Stomach (tissue), 9 donors: ENCODE results near the gene ATP5PD. TPM values are rescaled to one million over a fixed set of nuclear protein-coding genes. Genes with fewer than 3 reads are reported as not detected.

ENCODE experiments used
- DNase-seq, 2 donors: peaks; one replicate each; pipeline versions ENCODE4 v3.0.0 to v3.0.0-alpha.2; 2013 to 2019
- H3K27ac ChIP-seq, 5 donors: fragments of 200-600 bp in 4 of 5; sonication (generic) in 4 of 5; one replicate each; pipeline ENCODE4 v1.5.1; 2013 to 2019; ENCODE audit warnings: mild to moderate bottlenecking in 1 of 5, moderate library complexity in 1 of 5
- H3K27me3 ChIP-seq, 3 donors: fragments of 200-600 bp; sonication (generic); one replicate each; pipeline ENCODE4 v1.5.1; 2017 to 2019; ENCODE audit warnings: mixed run types in 1 of 3
- H3K36me3 ChIP-seq, 4 donors: fragments of 200-600 bp; sonication (generic); 1 replicate in 3 of 4; 2 replicates in 1 of 4; pipeline ENCODE4 v1.5.1; 2016 to 2019
- H3K4me1 ChIP-seq, 4 donors: fragments of 200-600 bp; sonication (generic); one replicate each; pipeline ENCODE4 v1.5.1; 2016 to 2019
- H3K4me3 ChIP-seq, 4 donors: fragments of 200-600 bp; sonication (generic) in 3 of 4; one replicate each; pipeline ENCODE4 v1.5.1; 2016 to 2019; ENCODE audit warnings: mild to moderate bottlenecking in 1 of 4
- H3K9me3 ChIP-seq, 4 donors: fragments of 200-600 bp; sonication (generic); one replicate each; pipeline ENCODE4 v1.5.1; 2016 to 2019
- EP300 ChIP-seq: sonication (generic); formaldehyde crosslinking; IDR thresholded peaks from one replicate; pipeline ENCODE4 v1.6.1; 2017; ENCODE audit warnings: antibody characterized with exemption
- POLR2A ChIP-seq, 4 donors: fragments of 450-650 bp; IDR thresholded peaks; one replicate each; pipeline ENCODE4 v1.6.1; 2016; ENCODE audit warnings: antibody characterized with exemption in 4 of 4, control low read depth in 2 of 4, mild to moderate bottlenecking in 1 of 4, moderate library complexity in 1 of 4
- POLR2AphosphoS5 ChIP-seq, 3 donors: sonication (generic); formaldehyde crosslinking; IDR thresholded peaks; one replicate each; pipeline ENCODE4 v1.6.1; 2016; ENCODE audit warnings: antibody characterized with exemption in 3 of 3
- WGBS, 5 donors: extraction: QIAGEN DNeasy Blood & Tissue Kit in 3 of 5; methylation state at CpG; one replicate each; pipeline versions ENCODE4 v1.1.5 to v1.1.7; 2013 to 2018; 5-methylcytosine and 5-hydroxymethylcytosine counted together
- intact Hi-C: fragments of 100-400 bp; cut with DNase I; formaldehyde crosslinking; loops from one replicate; pipeline ENCODE4 v1.15.1; 2023; ENCODE audit warnings: low total_unique reads
- polyA plus RNA-seq, 3 donors: library from polyadenylated mRNA; stranded (reverse); fragments of 200-250 nt; gene quantifications; one replicate each; pipeline ENCODE4 v1.2.3, GENCODE V29; 2013
- total RNA-seq, 5 donors: library from RNA; depleted of rRNA; stranded (reverse); fragments of >200 nt; gene quantifications; one replicate each; pipeline versions ENCODE4 v1.1.0 to v1.2.3, GENCODE V29; 2014 to 2016
- TF ChIP-seq, protein P1 (sequence below), 7 experiments: fragments of 450-650 bp in 4 of 7; fragments of 200-600 bp in 3 of 7; sonication (generic) in 3 of 7; IDR thresholded peaks; one replicate each; pipeline ENCODE4 v1.5.1; 2016 to 2019; ENCODE audit warnings: antibody characterized with exemption in 7 of 7, control low read depth in 2 of 7, mild to moderate bottlenecking in 1 of 7
- donor health status: healthy with polysubstance abuse.
- donor health status: Bipolar disorder and iron deficiency.
- donor health status: healthy.

The ATP5PD gene
- total and polyA plus RNA-seq, 8 donors = 77.0 to 681 (median 286) TPM

DNA sequence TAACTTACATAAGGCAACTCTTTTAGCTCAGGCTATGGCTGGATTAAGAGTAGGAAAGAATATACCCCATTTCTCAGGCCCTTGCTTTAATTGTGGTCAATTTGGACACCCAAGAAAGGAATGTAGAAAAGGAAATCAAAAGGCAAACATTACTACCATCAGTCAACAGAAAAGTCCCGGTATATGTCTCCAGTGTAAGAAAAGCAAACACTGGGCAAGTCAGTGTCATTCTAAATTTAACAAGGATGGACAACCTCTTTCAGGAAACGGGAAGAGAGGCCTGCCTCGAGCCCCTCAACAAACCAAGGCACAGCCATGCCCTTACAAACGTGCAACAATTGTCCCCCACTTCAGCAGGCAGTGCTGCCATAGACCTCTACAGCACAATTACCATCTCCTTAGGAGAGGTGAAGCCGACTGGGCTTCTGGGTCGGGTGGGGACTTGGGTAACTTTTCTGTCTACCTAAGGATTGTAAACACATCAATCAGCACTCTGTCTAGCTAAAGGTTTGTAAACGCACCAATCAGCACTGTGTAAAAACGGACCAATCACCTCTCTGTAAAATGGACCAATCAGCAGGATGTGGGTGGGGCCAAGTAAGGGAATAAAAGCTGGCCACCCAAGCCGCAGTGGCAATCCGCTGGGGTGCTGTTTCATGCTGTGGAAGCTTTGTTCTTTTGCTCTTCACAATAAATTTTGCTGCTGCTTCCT, 21.9 kb downstream of the ATP5PD start:
- H3K27me3 ChIP-seq = no peaks in the 10 kb centered on the region
- peaks cover 0 to 2% (median 0%) of the 10 kb centered on the region in 4 donors for H3K9me3 ChIP-seq
- DNase-seq = no peak
- peaks cover 0 to 6% (median 2%) of the 10 kb centered on the region in 4 donors for H3K4me1 ChIP-seq
- TF ChIP-seq POLR2A (IDR thresholded peaks at IDR 0.05) = no peak
- H3K4me3 ChIP-seq = no peak overlapping the region
- H3K36me3 ChIP-seq = peaks cover 19 to 37% (median 30%) of the 10 kb centered on the region in 4 donors
- WGBS, 5 donors = 74 to 85% (median 75%) methylated on average over 10 of the region's 10 CpGs
- H3K27ac ChIP-seq = no peak overlapping the region
- intact Hi-C loops = no loop called here

DNA sequence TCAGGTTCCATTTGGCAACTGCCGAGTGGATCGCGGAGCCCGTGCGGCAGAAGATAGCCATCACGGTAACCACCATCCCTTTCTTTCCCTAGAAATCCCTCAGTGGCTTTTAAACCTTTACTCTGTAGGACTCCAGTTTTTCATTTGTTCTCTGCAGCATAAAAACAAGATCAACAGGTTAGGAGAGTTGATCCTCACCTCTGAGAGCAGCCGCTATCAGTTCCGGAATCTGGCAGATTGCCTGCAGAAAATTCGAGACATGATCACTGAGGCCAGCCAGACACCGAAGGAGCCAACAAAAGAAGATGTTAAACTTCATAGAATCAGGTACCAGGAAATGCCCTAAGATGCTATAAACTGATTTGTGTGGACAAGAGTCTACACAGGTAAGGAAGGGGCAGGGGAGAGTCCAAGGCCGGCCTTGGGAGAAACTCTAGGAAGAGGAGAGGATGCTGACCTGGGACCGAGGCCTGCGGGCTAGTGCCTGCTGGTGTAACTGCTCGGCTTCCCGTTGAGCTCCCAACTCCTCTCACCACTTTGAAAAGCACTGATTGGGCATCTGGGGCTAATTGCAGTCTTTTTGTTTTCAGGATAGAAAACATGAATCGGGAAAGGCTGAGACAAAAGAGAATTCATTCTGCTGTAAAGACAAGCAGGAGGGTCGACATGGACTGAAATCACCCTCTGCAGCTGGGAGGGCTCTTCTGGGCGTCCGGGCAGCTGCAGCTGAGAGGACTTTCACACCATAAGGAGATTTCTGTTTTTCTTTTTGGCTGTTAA, 26.2 kb downstream of the ATP5PD start:
- Histone ChIP-seq H3K4me1 (peaks cover 0 to 6% (median 0%) of the 10 kb centered on the region in 4 donors), H3K27me3 (no peaks in the 10 kb centered on the region), H3K36me3 (peaks cover 23 to 75% (median 66%) of the 10 kb centered on the region in 4 donors), H3K4me3 (no peak overlapping the region), H3K27ac (no peak overlapping the region), H3K9me3 (no peaks in the 10 kb centered on the region)
- 69 to 76% (median 71%) methylated on average over 19 of the region's 19 CpGs for WGBS, 5 donors
- no peak for DNase-seq
- intact Hi-C loops = no loop called here
- TF ChIP-seq, protein P1, sequence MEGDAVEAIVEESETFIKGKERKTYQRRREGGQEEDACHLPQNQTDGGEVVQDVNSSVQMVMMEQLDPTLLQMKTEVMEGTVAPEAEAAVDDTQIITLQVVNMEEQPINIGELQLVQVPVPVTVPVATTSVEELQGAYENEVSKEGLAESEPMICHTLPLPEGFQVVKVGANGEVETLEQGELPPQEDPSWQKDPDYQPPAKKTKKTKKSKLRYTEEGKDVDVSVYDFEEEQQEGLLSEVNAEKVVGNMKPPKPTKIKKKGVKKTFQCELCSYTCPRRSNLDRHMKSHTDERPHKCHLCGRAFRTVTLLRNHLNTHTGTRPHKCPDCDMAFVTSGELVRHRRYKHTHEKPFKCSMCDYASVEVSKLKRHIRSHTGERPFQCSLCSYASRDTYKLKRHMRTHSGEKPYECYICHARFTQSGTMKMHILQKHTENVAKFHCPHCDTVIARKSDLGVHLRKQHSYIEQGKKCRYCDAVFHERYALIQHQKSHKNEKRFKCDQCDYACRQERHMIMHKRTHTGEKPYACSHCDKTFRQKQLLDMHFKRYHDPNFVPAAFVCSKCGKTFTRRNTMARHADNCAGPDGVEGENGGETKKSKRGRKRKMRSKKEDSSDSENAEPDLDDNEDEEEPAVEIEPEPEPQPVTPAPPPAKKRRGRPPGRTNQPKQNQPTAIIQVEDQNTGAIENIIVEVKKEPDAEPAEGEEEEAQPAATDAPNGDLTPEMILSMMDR (IDR thresholded peaks at IDR 0.05) = no peak
- TF ChIP-seq EP300 (no peak), POLR2A (IDR thresholded peaks at IDR 0.05) (no peak), POLR2AphosphoS5 (IDR thresholded peaks at IDR 0.05) (no peak)

DNA sequence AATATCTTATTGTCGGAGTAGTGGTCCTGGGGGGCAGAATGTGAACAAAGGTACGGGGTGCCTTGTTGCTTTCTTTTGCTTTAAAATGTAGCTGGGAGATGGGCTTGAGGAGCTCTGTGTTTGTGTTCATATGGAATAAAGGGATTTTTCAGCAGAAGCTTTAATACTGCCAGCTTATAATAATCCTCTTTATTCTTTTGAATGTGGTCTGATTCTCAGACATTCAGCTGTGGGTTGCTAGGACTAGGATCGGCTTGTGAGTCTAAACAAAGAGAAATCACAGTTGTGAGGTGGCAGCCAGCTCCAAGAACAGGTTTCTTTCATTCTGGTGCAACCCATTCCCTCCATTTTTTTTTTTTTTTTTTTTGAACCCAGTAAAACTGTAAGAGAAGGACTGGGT, 27.1 kb downstream of the ATP5PD start:
- intact Hi-C loops = no loop called here
- Histone ChIP-seq H3K9me3 (no peaks in the 10 kb centered on the region), H3K4me1 (peaks cover 0 to 7% (median under 1%) of the 10 kb centered on the region in 4 donors), H3K27ac (no peak overlapping the region), H3K27me3 (no peaks in the 10 kb centered on the region), H3K36me3 (peaks cover 23 to 76% (median 67%) of the 10 kb centered on the region in 4 donors), H3K4me3 (no peak overlapping the region)
- WGBS, 5 donors = 87 to 97% (median 94%) methylated on average over 3 of the region's 3 CpGs
- TF ChIP-seq EP300 (no peak), POLR2A (IDR thresholded peaks at IDR 0.05) (no peak), POLR2AphosphoS5 (IDR thresholded peaks at IDR 0.05) (no peak)
- TF ChIP-seq, protein P1 (IDR thresholded peaks at IDR 0.05) = no peak
- DNase-seq = no peak

DNA sequence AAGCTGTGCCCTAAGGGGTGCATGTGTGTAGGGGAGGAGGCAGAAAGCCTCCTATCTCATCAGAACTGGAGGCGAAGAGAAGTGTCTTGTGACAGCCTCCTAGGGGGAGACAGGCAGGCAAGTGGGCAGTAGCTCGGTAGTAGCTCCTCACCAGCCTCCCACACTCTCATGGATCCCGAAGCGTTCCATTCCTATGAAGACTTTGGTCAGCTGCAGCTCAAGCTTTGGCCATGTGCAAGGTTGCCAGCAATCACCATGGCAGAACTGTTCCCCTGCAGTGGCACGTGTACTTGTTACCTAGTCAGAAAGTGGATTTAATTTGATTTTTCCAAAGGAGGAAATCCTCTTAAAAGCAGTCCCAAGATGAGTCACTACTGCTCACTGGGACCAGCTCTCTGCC, 27.6 kb downstream of the ATP5PD start:
- intact Hi-C loops = no loop called here
- Histone ChIP-seq H3K27ac (no peak overlapping the region), H3K4me1 (peaks cover 0 to 12% (median 2%) of the 10 kb centered on the region in 4 donors), H3K36me3 (peaks cover 23 to 76% (median 67%) of the 10 kb centered on the region in 4 donors), H3K9me3 (no peaks in the 10 kb centered on the region), H3K27me3 (no peaks in the 10 kb centered on the region), H3K4me3 (no peak overlapping the region)
- DNase-seq = no peak
- TF ChIP-seq, protein P1 (IDR thresholded peaks at IDR 0.05) = no peak
- TF ChIP-seq EP300 (no peak), POLR2AphosphoS5 (IDR thresholded peaks at IDR 0.05) (no peak), POLR2A (IDR thresholded peaks at IDR 0.05) (no peak)
- 90 to 97% (median 92%) methylated on average over 5 of the region's 5 CpGs for WGBS, 5 donors
